ENCODE measurements around the gene SEMA4F. TPM values are rescaled to one million over a fixed set of nuclear protein-coding genes. Genes with fewer than 3 reads are reported as not detected.

SEMA4F gene
- 19.7 and 20.4 TPM in 2 replicates for total RNA-seq

GRCh38 chr2:74653985-74654882 is at the start of gene SEMA4F:
TSS of gene SEMA4F (plus strand) at chr2:74654247. CDS start at chr2:74654377, 130 bp downstream.

GRCh38 chr2:74648009-74648443 is 6.0 kb upstream of the SEMA4F start, which contains the start of gene M1AP:
TSS of gene M1AP (minus strand) at chr2:74648330. CDS start at chr2:74640275, 8,055 bp downstream.

Other genes with a start within 250 kb of the SEMA4F start
- gene C2orf81, start 232.6 kb upstream of the SEMA4F start, total RNA-seq: 1.2 and 3.5 TPM in 2 replicates
- gene WDR54, start 232.5 kb upstream of the SEMA4F start, total RNA-seq: 42.1 and 47.1 TPM in 2 replicates
- gene RTKN, start 212.3 kb upstream of the SEMA4F start, total RNA-seq: 16.3 and 23.5 TPM in 2 replicates
- 14.4 and 22.7 TPM in 2 replicates for gene INO80B, start 199.2 kb upstream of the SEMA4F start, total RNA-seq
- gene WBP1, start 195.8 kb upstream of the SEMA4F start, total RNA-seq: 62.6 and 67.7 TPM in 2 replicates
- 82.1 and 97.0 TPM in 2 replicates for gene MOGS, start 188.9 kb upstream of the SEMA4F start, total RNA-seq
- 20.2 and 22.0 TPM in 2 replicates for gene MRPL53, start 181.6 kb upstream of the SEMA4F start, total RNA-seq
- 24.4 and 28.1 TPM in 2 replicates for gene CCDC142, start 171.2 kb upstream of the SEMA4F start, total RNA-seq
- gene TTC31, start 171.2 kb upstream of the SEMA4F start, total RNA-seq: 12.1 and 13.0 TPM in 2 replicates
- 0.59 and 4.5 TPM in 2 replicates for gene LBX2, start 154.6 kb upstream of the SEMA4F start, total RNA-seq
- 22.8 and 26.2 TPM in 2 replicates for gene PCGF1, start 146.6 kb upstream of the SEMA4F start, total RNA-seq
- not detected in 2 replicates for gene TLX2, start 139.8 kb upstream of the SEMA4F start, total RNA-seq
- 0.07 TPM in 1 of 2 replicates, not detected in the other for gene DQX1, start 128.0 kb upstream of the SEMA4F start, total RNA-seq
- gene AUP1, start 124.5 kb upstream of the SEMA4F start, total RNA-seq: 68.9 and 96.9 TPM in 2 replicates
- gene HTRA2, start 124.3 kb upstream of the SEMA4F start, total RNA-seq: 38.6 and 45.3 TPM in 2 replicates
- gene LOXL3, start 100.3 kb upstream of the SEMA4F start, total RNA-seq: 110 and 319 TPM in 2 replicates
- 51.3 and 116 TPM in 2 replicates for gene DOK1, start 99.5 kb upstream of the SEMA4F start, total RNA-seq
- 0.23 and 0.26 TPM in 2 replicates for gene M1AP, start 5.9 kb upstream of the SEMA4F start, total RNA-seq
- gene HK2, start 179.9 kb downstream of the SEMA4F start, total RNA-seq: 113 and 133 TPM in 2 replicates